ENCODE measurements around the gene TBX5.
"Not testable (repeated sequence)": the region's sequence is repeated elsewhere in the genome, so short reads cannot be mapped to it uniquely, and the experiment has no call there.

Gene TBX5

GRCh38 chr12:114361992-114362391 lies 44.0 kb downstream of the TBX5 start:
- H3K27me3 ChIP-seq (ENCODE audit: control insufficient read depth, insufficient read depth, low read length) = no peaks in the 10 kb centered on the region
- H3K9ac ChIP-seq (ENCODE audit: low read depth, low read length) = no peak overlapping the region
- H3K9me3 ChIP-seq (ENCODE audit: control insufficient read depth, insufficient read depth, low read length) = no peaks in the 10 kb centered on the region
- no peak overlapping the region for H3K27ac ChIP-seq (ENCODE audit: low read depth, low read length)
- no peak overlapping the region for H3K4me3 ChIP-seq (ENCODE audit: low read depth, low read length)
- H3K36me3 ChIP-seq (ENCODE audit: control insufficient read depth, insufficient read depth, low read length) = no peaks in the 10 kb centered on the region
- no peaks in the 10 kb centered on the region for H3K4me1 ChIP-seq (ENCODE audit: control insufficient read depth, insufficient read depth, low read length)

DNA sequence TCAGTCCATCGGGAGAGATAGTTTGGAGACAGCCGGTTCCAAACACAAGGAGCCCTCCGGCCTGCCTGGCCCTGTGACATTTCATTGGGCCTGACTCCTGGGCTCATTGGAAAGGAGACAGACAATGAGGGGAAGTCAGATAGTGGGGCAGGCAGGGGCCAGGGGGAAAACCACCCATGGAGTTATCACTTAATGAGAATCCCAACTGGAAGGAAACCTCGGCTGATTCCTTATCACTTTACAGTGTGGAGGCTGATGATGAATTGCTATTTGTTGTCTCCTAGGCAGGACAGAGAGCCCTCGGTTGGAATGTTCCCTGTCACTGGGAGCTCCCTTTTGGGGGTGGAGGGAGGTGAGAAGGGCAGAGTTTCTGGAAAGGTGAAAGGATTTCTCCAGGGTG lies 44.4 kb downstream of the TBX5 start:
- Histone ChIP-seq H3K9ac (ENCODE audit: low read depth, low read length) (no peak overlapping the region), H3K36me3 (ENCODE audit: control insufficient read depth, insufficient read depth, low read length) (no peaks in the 10 kb centered on the region), H3K4me1 (ENCODE audit: control insufficient read depth, insufficient read depth, low read length) (no peaks in the 10 kb centered on the region), H3K27me3 (ENCODE audit: control insufficient read depth, insufficient read depth, low read length) (no peaks in the 10 kb centered on the region), H3K9me3 (ENCODE audit: control insufficient read depth, insufficient read depth, low read length) (no peaks in the 10 kb centered on the region), H3K27ac (ENCODE audit: low read depth, low read length) (no peak overlapping the region), H3K4me3 (ENCODE audit: low read depth, low read length) (no peak overlapping the region)

DNA sequence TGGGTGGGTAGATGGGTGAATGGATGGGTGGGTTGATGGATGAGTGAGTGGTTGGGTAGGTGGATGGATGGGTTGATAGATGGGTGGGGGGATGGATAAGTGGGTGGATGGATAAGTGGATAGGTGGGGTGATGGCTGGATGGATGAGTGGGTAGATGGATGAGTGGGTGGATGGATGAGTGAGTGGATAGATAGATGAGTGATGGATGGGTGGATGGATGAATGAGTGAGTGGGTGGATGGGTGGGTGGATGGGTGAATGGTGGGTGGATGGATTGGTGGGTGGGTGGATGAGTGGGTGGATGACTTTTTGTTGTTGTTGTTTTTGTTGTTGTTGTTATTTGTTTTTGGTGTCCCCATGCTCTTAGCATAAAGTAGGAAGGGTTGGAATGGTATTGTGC lies 45.5 kb downstream of the TBX5 start:
- Histone ChIP-seq H3K9me3 (ENCODE audit: control insufficient read depth, insufficient read depth, low read length) (no peaks in the 10 kb centered on the region), H3K4me1 (ENCODE audit: control insufficient read depth, insufficient read depth, low read length) (no peaks in the 10 kb centered on the region), H3K27me3 (ENCODE audit: control insufficient read depth, insufficient read depth, low read length) (no peaks in the 10 kb centered on the region), H3K36me3 (ENCODE audit: control insufficient read depth, insufficient read depth, low read length) (no peaks in the 10 kb centered on the region), H3K4me3 (ENCODE audit: low read depth, low read length) (no peak overlapping the region), H3K27ac (ENCODE audit: low read depth, low read length) (no peak overlapping the region), H3K9ac (ENCODE audit: low read depth, low read length) (no peak overlapping the region)

DNA sequence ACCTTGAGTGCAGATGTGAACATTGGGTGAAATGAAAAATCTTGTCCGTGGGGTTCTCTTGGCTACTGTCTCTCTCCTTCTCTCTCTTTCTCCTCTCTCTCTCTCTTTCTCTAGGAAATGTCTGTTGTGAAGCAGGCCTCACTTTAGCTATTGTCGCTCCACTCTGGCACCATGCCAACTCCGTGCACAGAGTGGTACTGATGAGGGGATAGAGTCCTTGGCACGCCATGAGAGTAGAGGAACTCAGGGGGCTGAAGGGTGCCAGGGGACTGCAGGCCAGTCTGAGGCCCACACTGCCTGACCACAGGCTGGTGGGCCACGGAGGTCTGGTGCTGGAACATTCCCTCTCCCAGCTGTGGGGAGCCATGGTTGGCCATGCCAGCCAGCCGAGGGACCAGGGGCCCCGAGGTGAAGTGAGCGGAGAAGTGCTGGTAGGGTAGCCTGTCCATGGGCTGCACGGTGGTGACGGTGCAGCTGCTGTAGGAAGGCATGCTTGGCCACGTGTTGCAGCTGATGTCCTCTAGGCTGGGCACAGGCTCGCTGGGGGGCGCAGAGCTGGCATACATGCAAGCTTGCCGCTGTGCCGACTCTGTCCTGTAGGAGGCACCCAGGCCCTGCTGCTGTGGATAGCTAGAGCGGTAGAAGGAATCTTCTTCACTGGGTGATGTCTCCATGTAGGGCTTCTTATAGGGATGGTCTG lies 50.4 kb downstream of the TBX5 start:
- Histone ChIP-seq H3K27ac (ENCODE audit: low read depth, low read length) (no peak overlapping the region), H3K4me3 (ENCODE audit: low read depth, low read length) (no peak overlapping the region), H3K27me3 (ENCODE audit: control insufficient read depth, insufficient read depth, low read length) (no peaks in the 10 kb centered on the region), H3K36me3 (ENCODE audit: control insufficient read depth, insufficient read depth, low read length) (no peaks in the 10 kb centered on the region), H3K4me1 (ENCODE audit: control insufficient read depth, insufficient read depth, low read length) (no peaks in the 10 kb centered on the region), H3K9ac (ENCODE audit: low read depth, low read length) (no peak overlapping the region), H3K9me3 (ENCODE audit: control insufficient read depth, insufficient read depth, low read length) (no peaks in the 10 kb centered on the region)

- not testable (repeated sequence) for H3K9me3 ChIP-seq (ENCODE audit: control insufficient read depth, insufficient read depth, low read length); H3K4me3 ChIP-seq (ENCODE audit: low read depth, low read length); H3K27ac ChIP-seq (ENCODE audit: low read depth, low read length); H3K27me3 ChIP-seq (ENCODE audit: control insufficient read depth, insufficient read depth, low read length); H3K4me1 ChIP-seq (ENCODE audit: control insufficient read depth, insufficient read depth, low read length); H3K36me3 ChIP-seq (ENCODE audit: control insufficient read depth, insufficient read depth, low read length); H3K9ac ChIP-seq (ENCODE audit: low read depth, low read length)
These were observed 56.7 kb downstream of the TBX5 start for GRCh38 chr12:114349239-114349638.

DNA sequence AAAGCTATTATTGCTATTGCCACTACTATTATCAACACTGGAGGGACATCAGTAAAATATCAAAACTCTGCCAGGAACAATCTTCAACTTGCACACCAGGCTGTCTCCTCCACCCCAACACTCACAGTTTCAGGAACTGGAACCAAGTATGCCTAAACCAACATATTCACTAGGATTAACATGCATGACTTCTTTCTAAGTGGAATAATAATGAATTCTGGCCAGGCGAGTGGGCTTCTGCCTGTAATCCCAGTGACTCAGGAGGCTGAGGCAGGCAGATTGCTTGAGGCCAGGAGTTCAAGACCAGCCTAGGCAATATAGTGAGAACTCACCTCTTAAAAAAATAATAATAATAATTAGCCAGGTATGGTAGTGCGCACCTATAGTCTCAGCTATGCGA lies 58.1 kb downstream of the TBX5 start:
- H3K36me3 ChIP-seq (ENCODE audit: control insufficient read depth, insufficient read depth, low read length) = no peaks in the 10 kb centered on the region
- no peaks in the 10 kb centered on the region for H3K27me3 ChIP-seq (ENCODE audit: control insufficient read depth, insufficient read depth, low read length)
- H3K4me3 ChIP-seq (ENCODE audit: low read depth, low read length) = no peak overlapping the region
- H3K27ac ChIP-seq (ENCODE audit: low read depth, low read length) = no peak overlapping the region
- H3K4me1 ChIP-seq (ENCODE audit: control insufficient read depth, insufficient read depth, low read length) = no peaks in the 10 kb centered on the region
- H3K9ac ChIP-seq (ENCODE audit: low read depth, low read length) = no peak overlapping the region
- no peaks in the 10 kb centered on the region for H3K9me3 ChIP-seq (ENCODE audit: control insufficient read depth, insufficient read depth, low read length)

- no peaks in the 10 kb centered on the region for H3K36me3 ChIP-seq (ENCODE audit: control insufficient read depth, insufficient read depth, low read length)
- H3K9me3 ChIP-seq (ENCODE audit: control insufficient read depth, insufficient read depth, low read length) = no peaks in the 10 kb centered on the region
- no peak overlapping the region for H3K9ac ChIP-seq (ENCODE audit: low read depth, low read length)
- H3K27me3 ChIP-seq (ENCODE audit: control insufficient read depth, insufficient read depth, low read length) = no peaks in the 10 kb centered on the region
- no peak overlapping the region for H3K27ac ChIP-seq (ENCODE audit: low read depth, low read length)
- no peak overlapping the region for H3K4me3 ChIP-seq (ENCODE audit: low read depth, low read length)
- no peaks in the 10 kb centered on the region for H3K4me1 ChIP-seq (ENCODE audit: control insufficient read depth, insufficient read depth, low read length)
These were observed 61.1 kb downstream of the TBX5 start for GRCh38 chr12:114344831-114345230.

DNA sequence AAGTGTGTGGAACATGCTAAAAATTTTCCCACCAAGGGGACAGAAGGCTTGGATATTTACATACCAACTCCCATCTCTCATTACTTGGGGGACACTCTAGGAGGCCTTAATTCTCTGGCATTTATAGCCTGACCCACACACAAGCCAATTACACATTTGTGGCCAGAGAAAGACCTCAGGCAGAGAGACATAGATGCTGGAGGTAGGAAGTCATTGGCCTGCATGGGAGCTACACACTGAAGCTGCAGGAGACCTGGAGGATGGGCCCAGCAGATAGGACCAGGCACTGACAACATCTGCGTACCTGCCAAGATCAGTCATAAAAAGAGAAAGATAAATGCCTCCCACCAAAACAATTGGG lies 61.7 kb downstream of the TBX5 start:
- Histone ChIP-seq H3K27ac (ENCODE audit: low read depth, low read length) (no peak overlapping the region), H3K9ac (ENCODE audit: low read depth, low read length) (no peak overlapping the region), H3K4me1 (ENCODE audit: control insufficient read depth, insufficient read depth, low read length) (no peaks in the 10 kb centered on the region), H3K9me3 (ENCODE audit: control insufficient read depth, insufficient read depth, low read length) (no peaks in the 10 kb centered on the region), H3K4me3 (ENCODE audit: low read depth, low read length) (no peak overlapping the region), H3K36me3 (ENCODE audit: control insufficient read depth, insufficient read depth, low read length) (no peaks in the 10 kb centered on the region), H3K27me3 (ENCODE audit: control insufficient read depth, insufficient read depth, low read length) (no peaks in the 10 kb centered on the region)

DNA sequence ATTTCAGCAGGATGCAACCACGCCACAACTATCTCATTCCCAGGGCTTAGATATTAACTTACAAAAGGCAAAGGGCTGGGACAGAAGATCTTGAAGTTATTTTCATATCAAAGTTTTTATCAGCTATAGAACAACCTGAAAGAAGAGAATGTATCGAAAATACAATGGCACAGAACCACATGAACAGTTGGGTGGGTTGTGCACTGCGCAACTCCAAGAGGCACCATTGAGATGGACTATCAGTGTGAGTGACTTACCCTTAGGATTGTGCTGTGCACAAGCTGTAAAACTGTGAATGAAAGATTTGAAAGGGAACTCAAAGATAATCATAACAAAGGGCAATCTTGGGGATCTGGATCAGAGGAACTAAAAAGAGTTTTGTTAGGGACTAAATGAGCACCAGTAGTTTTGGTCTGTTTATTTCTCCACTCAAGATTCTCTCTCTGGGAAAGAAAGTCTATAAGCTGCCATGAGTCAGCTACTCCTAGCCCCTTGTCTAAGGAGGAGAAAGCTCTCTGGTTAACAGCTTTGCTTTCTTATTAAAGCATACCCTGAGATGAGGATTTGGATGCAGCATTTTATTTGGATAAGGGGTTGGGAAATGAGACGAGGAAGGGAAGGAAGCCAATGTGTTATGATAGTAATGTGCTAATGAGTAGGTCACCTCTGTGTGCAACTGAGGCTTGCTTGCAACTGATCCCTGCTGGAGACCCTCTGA lies 62.2 kb downstream of the TBX5 start:
- H3K27me3 ChIP-seq (ENCODE audit: control insufficient read depth, insufficient read depth, low read length) = no peaks in the 10 kb centered on the region
- H3K4me3 ChIP-seq (ENCODE audit: low read depth, low read length) = no peak overlapping the region
- H3K27ac ChIP-seq (ENCODE audit: low read depth, low read length) = no peak overlapping the region
- no peaks in the 10 kb centered on the region for H3K4me1 ChIP-seq (ENCODE audit: control insufficient read depth, insufficient read depth, low read length)
- no peak overlapping the region for H3K9ac ChIP-seq (ENCODE audit: low read depth, low read length)
- H3K9me3 ChIP-seq (ENCODE audit: control insufficient read depth, insufficient read depth, low read length) = no peaks in the 10 kb centered on the region
- H3K36me3 ChIP-seq (ENCODE audit: control insufficient read depth, insufficient read depth, low read length) = no peaks in the 10 kb centered on the region

DNA sequence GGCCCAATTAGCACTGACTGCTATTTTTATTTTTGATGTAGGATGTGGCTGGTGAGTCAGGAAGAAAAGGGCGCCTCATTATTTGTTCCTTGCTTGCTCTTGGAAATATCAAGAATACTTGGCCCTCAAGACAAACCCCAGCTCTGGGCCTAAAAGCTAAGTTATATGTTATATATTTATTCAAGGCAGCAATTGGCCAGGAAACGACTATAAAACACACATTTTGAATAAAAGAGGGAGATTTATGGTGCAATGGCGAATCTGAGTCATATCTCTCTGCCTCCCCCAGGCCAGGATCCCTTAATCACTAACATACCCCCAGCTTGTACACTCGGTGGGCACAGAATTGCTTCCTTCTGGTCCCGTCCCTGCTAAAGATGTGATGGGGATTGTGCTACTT lies 63.3 kb downstream of the TBX5 start:
- Histone ChIP-seq H3K36me3 (ENCODE audit: control insufficient read depth, insufficient read depth, low read length) (no peaks in the 10 kb centered on the region), H3K4me1 (ENCODE audit: control insufficient read depth, insufficient read depth, low read length) (no peaks in the 10 kb centered on the region), H3K27me3 (ENCODE audit: control insufficient read depth, insufficient read depth, low read length) (no peaks in the 10 kb centered on the region), H3K9ac (ENCODE audit: low read depth, low read length) (no peak overlapping the region), H3K4me3 (ENCODE audit: low read depth, low read length) (no peak overlapping the region), H3K9me3 (ENCODE audit: control insufficient read depth, insufficient read depth, low read length) (no peaks in the 10 kb centered on the region), H3K27ac (ENCODE audit: low read depth, low read length) (no peak overlapping the region)

- Histone ChIP-seq H3K4me1 (ENCODE audit: control insufficient read depth, insufficient read depth, low read length) (no peaks in the 10 kb centered on the region), H3K27ac (ENCODE audit: low read depth, low read length) (no peak overlapping the region), H3K36me3 (ENCODE audit: control insufficient read depth, insufficient read depth, low read length) (no peaks in the 10 kb centered on the region), H3K9me3 (ENCODE audit: control insufficient read depth, insufficient read depth, low read length) (no peaks in the 10 kb centered on the region), H3K9ac (ENCODE audit: low read depth, low read length) (no peak overlapping the region), H3K27me3 (ENCODE audit: control insufficient read depth, insufficient read depth, low read length) (no peaks in the 10 kb centered on the region), H3K4me3 (ENCODE audit: low read depth, low read length) (no peak overlapping the region)
These were observed 64.3 kb downstream of the TBX5 start for GRCh38 chr12:114341635-114342034.
